ENCODE results near the gene VWA7.

DNA sequence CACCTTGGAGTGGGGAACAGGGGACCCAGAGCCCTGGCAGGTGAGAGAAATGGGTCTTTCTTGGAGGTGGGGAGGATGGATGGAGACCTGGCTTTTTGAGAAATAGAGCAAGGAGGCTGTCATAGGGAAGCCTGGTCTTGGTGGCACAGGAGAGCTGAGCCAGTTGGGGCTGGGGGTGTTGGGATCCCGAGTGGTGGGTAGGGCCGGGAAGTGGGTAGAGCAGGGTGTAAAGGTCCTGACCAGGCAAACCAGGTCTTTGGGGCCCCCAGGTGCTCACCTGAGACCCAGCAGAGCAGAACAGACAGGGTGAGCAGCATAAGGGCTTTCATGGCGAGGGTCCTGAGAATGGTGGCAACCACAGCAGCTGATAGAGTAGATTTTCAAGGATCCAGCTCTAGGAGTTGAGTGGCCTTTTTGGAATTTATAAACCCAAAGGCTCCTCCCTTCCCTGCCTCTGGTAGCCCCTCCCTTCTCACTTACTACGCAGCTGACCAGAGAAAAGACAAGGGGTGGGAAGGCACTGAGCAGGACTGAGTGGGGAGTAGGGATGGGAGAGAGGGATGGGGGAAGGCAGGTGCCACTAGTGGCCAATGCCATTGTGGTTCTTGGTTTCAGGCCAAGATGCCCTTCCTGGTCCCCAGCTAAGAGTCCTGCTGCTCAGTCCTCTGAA lies 55.6 kb downstream of the VWA7 start, which contains the start of gene LY6G6C:
- TF ChIP-seq CTCF (IDR thresholded peaks at IDR 0.05; ENCODE audit: insufficient read depth, low read depth, low read length), result no peak
- TF ChIP-seq EZH2 (IDR thresholded peaks at IDR 0.05; ENCODE audit: insufficient read depth, low read length), result no peak
